Measurements from ENCODE around the gene SYNGR1. TPM values are rescaled to one million over a fixed set of nuclear protein-coding genes. Genes with fewer than 3 reads are reported as not detected.

Gene SYNGR1
- total RNA-seq, 1 donor from 2014 or later: 11.0 TPM

DNA sequence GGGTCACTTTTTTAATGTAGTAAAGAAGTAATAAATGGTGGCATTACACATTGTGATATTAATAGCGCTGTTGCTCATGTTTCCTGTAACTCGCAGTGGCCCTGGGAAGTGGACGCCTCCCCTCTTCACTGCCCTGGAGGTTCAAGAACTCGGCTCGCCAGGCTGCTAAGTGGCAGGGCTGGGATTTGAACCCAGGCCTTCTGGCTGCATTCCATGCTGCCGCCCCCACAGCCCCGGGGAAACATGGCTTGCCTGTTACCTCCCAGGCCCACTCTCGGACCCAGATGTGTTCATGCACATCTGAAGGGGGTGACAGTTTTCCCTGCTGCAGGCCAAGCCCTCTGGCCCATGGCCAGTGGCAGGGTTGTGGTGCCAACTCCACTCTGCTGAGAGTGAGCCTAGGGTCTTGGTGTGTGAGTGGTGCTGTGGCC, 82.0 kb downstream of the SYNGR1 start:
- no peak overlapping the region for H3K4me3 ChIP-seq
- H3K27ac Mint-ChIP-seq: no peak overlapping the region
- H3K79me2 ChIP-seq (ENCODE audit: low read depth): no peaks in the 10 kb centered on the region
- peaks cover 11% of the 10 kb centered on the region for H4K20me1 ChIP-seq (ENCODE audit: low read depth)
- peaks cover 19% of the 10 kb centered on the region for H3K4me1 Mint-ChIP-seq
- no peak for DNase-seq (ENCODE audit: low spot score)
- H3K4me2 ChIP-seq: no peak overlapping the region
- peaks cover 19% of the 10 kb centered on the region for H3F3A ChIP-seq (ENCODE audit: low read depth)
- H3K9me3 ChIP-seq (ENCODE audit: low read depth): no peaks in the 10 kb centered on the region
- H3K27me3 Mint-ChIP-seq (ENCODE audit: insufficient read depth, low read depth): no peaks in the 10 kb centered on the region
- no peaks in the 10 kb centered on the region for H3K36me3 ChIP-seq
- peaks cover 4% of the 10 kb centered on the region for H3K36me3 Mint-ChIP-seq
- H3K4me3 Mint-ChIP-seq: no peak overlapping the region
- TF ChIP-seq EZH2phosphoT487 (IDR thresholded peaks at IDR 0.05) (no peak), EZH2 (IDR thresholded peaks at IDR 0.05) (no peak)
- TF ChIP-seq, protein P1, sequence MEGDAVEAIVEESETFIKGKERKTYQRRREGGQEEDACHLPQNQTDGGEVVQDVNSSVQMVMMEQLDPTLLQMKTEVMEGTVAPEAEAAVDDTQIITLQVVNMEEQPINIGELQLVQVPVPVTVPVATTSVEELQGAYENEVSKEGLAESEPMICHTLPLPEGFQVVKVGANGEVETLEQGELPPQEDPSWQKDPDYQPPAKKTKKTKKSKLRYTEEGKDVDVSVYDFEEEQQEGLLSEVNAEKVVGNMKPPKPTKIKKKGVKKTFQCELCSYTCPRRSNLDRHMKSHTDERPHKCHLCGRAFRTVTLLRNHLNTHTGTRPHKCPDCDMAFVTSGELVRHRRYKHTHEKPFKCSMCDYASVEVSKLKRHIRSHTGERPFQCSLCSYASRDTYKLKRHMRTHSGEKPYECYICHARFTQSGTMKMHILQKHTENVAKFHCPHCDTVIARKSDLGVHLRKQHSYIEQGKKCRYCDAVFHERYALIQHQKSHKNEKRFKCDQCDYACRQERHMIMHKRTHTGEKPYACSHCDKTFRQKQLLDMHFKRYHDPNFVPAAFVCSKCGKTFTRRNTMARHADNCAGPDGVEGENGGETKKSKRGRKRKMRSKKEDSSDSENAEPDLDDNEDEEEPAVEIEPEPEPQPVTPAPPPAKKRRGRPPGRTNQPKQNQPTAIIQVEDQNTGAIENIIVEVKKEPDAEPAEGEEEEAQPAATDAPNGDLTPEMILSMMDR (IDR thresholded peaks at IDR 0.05): no peak
- H2AFZ ChIP-seq (replicated peaks): no peak overlapping the region
- H3K4me1 ChIP-seq: peaks cover 21% of the 10 kb centered on the region
- no peaks in the 10 kb centered on the region for H3K9me3 Mint-ChIP-seq
- H3K27ac ChIP-seq: no peak overlapping the region
- H3K27me3 ChIP-seq: no peaks in the 10 kb centered on the region
- H3K9ac ChIP-seq: no peak overlapping the region

DNA sequence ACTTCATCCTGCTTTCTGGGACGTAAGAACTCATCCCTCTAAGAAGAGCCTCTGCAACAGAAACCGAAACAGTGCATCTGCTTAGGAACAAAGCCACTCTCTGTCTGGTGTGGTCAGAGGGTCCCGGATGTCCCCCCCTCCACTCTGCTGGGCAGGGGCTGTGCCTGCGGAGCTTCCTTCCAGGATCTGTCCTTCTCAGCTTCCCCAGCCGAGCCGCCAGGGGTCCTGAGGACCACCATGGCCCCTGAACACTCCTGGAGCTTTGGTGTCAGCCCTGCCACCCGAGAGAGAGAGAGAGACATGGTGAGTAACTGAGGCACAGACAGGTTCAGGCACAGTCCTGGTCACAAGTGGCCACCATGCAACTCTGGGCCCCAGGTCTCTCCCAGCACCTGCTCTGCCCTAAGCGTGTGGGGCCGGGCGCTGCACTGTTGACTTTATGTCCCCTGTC, 82.6 kb downstream of the SYNGR1 start:
- H3K27me3 Mint-ChIP-seq (ENCODE audit: insufficient read depth, low read depth): peaks cover 2% of the 10 kb centered on the region
- Histone ChIP-seq H3K4me3 (no peak overlapping the region), H3K79me2 (ENCODE audit: low read depth) (no peaks in the 10 kb centered on the region), H3F3A (ENCODE audit: low read depth) (peaks cover 18% of the 10 kb centered on the region), H3K36me3 (no peaks in the 10 kb centered on the region), H2AFZ (replicated peaks) (no peak overlapping the region), H3K27me3 (no peaks in the 10 kb centered on the region), H3K9ac (no peak overlapping the region), H3K27ac (no peak overlapping the region), H3K9me3 (ENCODE audit: low read depth) (no peaks in the 10 kb centered on the region), H3K4me1 (peaks cover 24% of the 10 kb centered on the region), H4K20me1 (ENCODE audit: low read depth) (peaks cover 11% of the 10 kb centered on the region), H3K4me2 (no peak overlapping the region)
- peaks cover 4% of the 10 kb centered on the region for H3K36me3 Mint-ChIP-seq
- TF ChIP-seq EZH2phosphoT487 (IDR thresholded peaks at IDR 0.05) (no peak), EZH2 (IDR thresholded peaks at IDR 0.05) (no peak)
- TF ChIP-seq, protein P1 (IDR thresholded peaks at IDR 0.05): no peak
- H3K9me3 Mint-ChIP-seq: no peaks in the 10 kb centered on the region
- peaks cover 22% of the 10 kb centered on the region for H3K4me1 Mint-ChIP-seq
- H3K27ac Mint-ChIP-seq: no peak overlapping the region
- no peak overlapping the region for H3K4me3 Mint-ChIP-seq
- DNase-seq (ENCODE audit: low spot score): no peak

DNA sequence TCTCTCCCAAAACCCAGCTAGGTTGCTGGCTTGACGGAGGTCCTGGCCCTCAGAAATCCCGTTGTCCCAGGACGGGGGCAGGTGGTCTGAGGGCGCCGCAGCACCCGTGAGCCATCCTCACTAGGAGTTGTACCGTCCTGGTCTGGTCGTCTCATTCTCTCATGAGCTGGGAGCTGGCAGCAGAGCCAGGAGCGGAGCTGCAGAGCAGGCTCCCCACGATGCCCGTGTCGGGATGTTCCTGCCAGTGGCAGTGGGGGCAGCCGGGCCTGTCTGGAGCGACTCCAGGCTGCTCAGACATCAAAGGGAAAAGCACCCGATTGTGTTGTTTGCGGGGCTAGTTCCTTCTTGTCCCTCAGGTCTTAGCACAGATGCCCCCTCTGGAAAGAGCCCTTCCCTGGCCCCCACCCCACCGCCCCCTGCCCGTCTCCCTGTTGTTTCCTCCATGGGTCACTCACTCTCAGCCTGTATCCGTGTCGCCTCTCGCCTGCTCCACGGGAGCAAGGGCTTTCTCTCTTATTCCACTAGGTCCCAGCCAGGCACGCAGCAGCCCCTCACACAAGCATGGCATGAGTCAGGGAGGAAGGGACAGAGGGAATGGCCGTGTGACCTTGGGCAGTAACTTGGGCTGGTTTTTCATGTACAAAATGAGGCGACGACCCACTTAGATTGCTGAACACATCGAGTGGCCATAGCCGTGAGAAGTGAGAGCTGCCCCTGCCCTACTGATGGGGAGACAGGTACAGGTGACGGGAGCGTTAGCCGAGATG, 83.9 kb downstream of the SYNGR1 start:
- no peak overlapping the region for H3K27ac ChIP-seq
- no peak for DNase-seq (ENCODE audit: low spot score)
- H3K27ac Mint-ChIP-seq: peak overlapping the region; percentile 27

More for the DNA sequence above, 83.9 kb downstream of the SYNGR1 start:
- Histone ChIP-seq H3K36me3 (no peaks in the 10 kb centered on the region), H3K9me3 (ENCODE audit: low read depth) (no peaks in the 10 kb centered on the region), H3K79me2 (ENCODE audit: low read depth) (no peaks in the 10 kb centered on the region), H4K20me1 (ENCODE audit: low read depth) (peaks cover 4% of the 10 kb centered on the region), H3F3A (ENCODE audit: low read depth) (peaks cover 5% of the 10 kb centered on the region), H3K27me3 (no peaks in the 10 kb centered on the region), H3K4me1 (peaks cover 14% of the 10 kb centered on the region), H3K4me3 (no peak overlapping the region), H2AFZ (replicated peaks) (no peak overlapping the region), H3K4me2 (no peak overlapping the region), H3K9ac (no peak overlapping the region)
- Mint-ChIP-seq H3K9me3 (no peaks in the 10 kb centered on the region), H3K36me3 (no peaks in the 10 kb centered on the region), H3K4me3 (no peak overlapping the region), H3K4me1 (peaks cover 14% of the 10 kb centered on the region), H3K27me3 (ENCODE audit: insufficient read depth, low read depth) (peaks cover 2% of the 10 kb centered on the region)
- TF ChIP-seq EZH2 (IDR thresholded peaks at IDR 0.05): no peak
- TF ChIP-seq, protein P1 (IDR thresholded peaks at IDR 0.05): no peak
- TF ChIP-seq EZH2phosphoT487 (IDR thresholded peaks at IDR 0.05): no peak
